GM12878 (cell line): ENCODE data around the gene USP47. TPM values are rescaled to one million over a fixed set of nuclear protein-coding genes. Genes with fewer than 3 reads are reported as not detected.

Experiments
- ATAC-seq: fragments of 200-7000 bp; cut with Tn5 transposase; 3 replicates; pipeline ENCODE4 v1.9.1; 2020; ENCODE audit warnings: mild to moderate bottlenecking, moderate library complexity
- BruUV-seq: library from RNA; stranded (reverse); fragments of 400-500 nt; replicated peaks from 2 replicates; lab custom pipeline; 2021; lab: Mats Ljungman, UMichigan
- CTCF ChIA-PET: fragments of 300-600 bp; sonication (Branson Sonifier 250); formaldehyde crosslinking; extraction: SDS; loops from one replicate; lab custom pipeline; 2021; ENCODE audit warnings: inconsistent platforms; lab: Yijun Ruan, JAX
- POLR2A ChIA-PET: fragments of 350-600 bp; formaldehyde crosslinking; extraction: SDS; loops from one replicate; lab custom pipeline; 2021; ENCODE audit warnings: inconsistent platforms; lab: Charles Lee
- RAD21 ChIA-PET: fragments of 300-600 bp; sonication (Branson Sonifier 250); formaldehyde crosslinking; loops from one replicate; lab custom pipeline; 2023; ENCODE audit warnings: antibody characterized with exemption; ENCODE audit not compliant: unreplicated experiment; lab: Charles Lee
- SMC1A ChIA-PET: fragments of 300-600 bp; sonication (Branson Sonifier 250); formaldehyde crosslinking; loops from one replicate; lab custom pipeline; 2023; ENCODE audit not compliant: unreplicated experiment, uncharacterized antibody; lab: Charles Lee
- DNase-seq: peaks from one replicate; pipeline ENCODE4 v3.0.0-alpha.2; 2011; ENCODE audit warnings: low read depth, low spot score
- FAIRE-seq: peaks from 3 replicates; lab custom pipeline; 2011; peaks lifted over from hg19 to GRCh38; lab: Jason Lieb, UNC
- H2AFZ ChIP-seq: 2 replicates; pipeline ENCODE4 v1.6.0; 2011; ENCODE audit warnings: low read depth, low read length, control low read depth; ENCODE audit not compliant: control insufficient read depth
- H3K27ac ChIP-seq: 2 replicates; pipeline ENCODE4 v1.5.1; 2011; ENCODE audit warnings: control low read depth; ENCODE audit not compliant: control insufficient read depth, insufficient read depth
- H3K27me3 ChIP-seq, 2 experiments: replicated peaks in 1 of 2; 2 replicates each; pipeline versions ENCODE4 v1.6.0 to v1.6.1; 2011; ENCODE audit warnings: low read length in 1 of 2; ENCODE audit not compliant: control insufficient read depth in 2 of 2, insufficient read depth in 2 of 2
- H3K36me3 ChIP-seq, 2 experiments: 2 replicates each; pipeline ENCODE4 v1.5.1; 2011; ENCODE audit warnings: low read length in 1 of 2; ENCODE audit not compliant: control insufficient read depth in 2 of 2, insufficient read depth in 2 of 2
- H3K4me1 ChIP-seq: 2 replicates; pipeline ENCODE4 v1.6.1; 2011; ENCODE audit warnings: mild to moderate bottlenecking, low read length, moderate library complexity, mixed read lengths; ENCODE audit not compliant: control insufficient read depth, insufficient read depth
- H3K4me2 ChIP-seq: 2 replicates; pipeline ENCODE4 v1.6.0; 2011; ENCODE audit warnings: control low read depth; ENCODE audit not compliant: control insufficient read depth, insufficient read depth
- H3K4me3 ChIP-seq: fragments of 200-600 bp; sonication (generic); 2 replicates; pipeline ENCODE4 v1.5.1; 2016
- H3K79me2 ChIP-seq: 2 replicates; pipeline ENCODE4 v1.6.0; 2011; ENCODE audit warnings: low read length; ENCODE audit not compliant: control insufficient read depth, insufficient read depth
- H3K9ac ChIP-seq: 2 replicates; pipeline ENCODE4 v1.8.0; 2011; ENCODE audit warnings: low read length, control low read depth, mixed read lengths; ENCODE audit not compliant: control insufficient read depth, insufficient read depth
- H3K9me3 ChIP-seq: replicated peaks from 3 replicates; pipeline ENCODE4 v1.5.1; 2011; ENCODE audit warnings: mild to moderate bottlenecking, low read length; ENCODE audit not compliant: control insufficient read depth, insufficient read depth
- H4K20me1 ChIP-seq: 2 replicates; pipeline ENCODE4 v1.6.0; 2011; ENCODE audit not compliant: control insufficient read depth, insufficient read depth
- ATF7 ChIP-seq: fragments of 450-650 bp; IDR thresholded peaks from 2 replicates; pipeline ENCODE4 v1.6.1; 2016; ENCODE audit warnings: low read depth, mild to moderate bottlenecking
- DPF2 ChIP-seq: fragments of 450-650 bp; IDR thresholded peaks from 2 replicates; pipeline ENCODE4 v1.6.1; 2017; ENCODE audit warnings: mild to moderate bottlenecking
- LARP7 ChIP-seq: fragments of 450-650 bp; IDR thresholded peaks from 2 replicates; pipeline ENCODE4 v1.6.1; 2017; ENCODE audit warnings: mild to moderate bottlenecking
- NR2C2 ChIP-seq: IDR thresholded peaks from 2 replicates; pipeline ENCODE4 v1.6.1; 2011; ENCODE audit warnings: borderline replicate concordance, low read depth; ENCODE audit not compliant: control insufficient read depth, insufficient read length
- RB1 ChIP-seq: fragments of 450-650 bp; formaldehyde crosslinking; IDR thresholded peaks from 2 replicates; pipeline ENCODE4 v1.6.1; 2017; ENCODE audit warnings: mild to moderate bottlenecking, borderline replicate concordance
- RFX5 ChIP-seq: IDR thresholded peaks from 2 replicates; pipeline ENCODE4 v1.6.1; 2011; ENCODE audit warnings: low read depth, low read length, improper control_type of control experiment
- TCF7 ChIP-seq: IDR thresholded peaks from 2 replicates; pipeline ENCODE4 v1.6.1; 2014; ENCODE audit warnings: antibody characterized with exemption, borderline replicate concordance
- WGBS: methylation state at CpG from one replicate; pipeline ENCODE4 v1.1.6; 2016; ENCODE audit warnings: low lambda C conversion rate; ENCODE audit not compliant: insufficient replicate concordance, insufficient coverage; ENCODE audit errors: missing lambda C conversion rate; 5-methylcytosine and 5-hydroxymethylcytosine counted together
- in situ Hi-C: fragments of 300-500 bp; cut with MboI; formaldehyde crosslinking; loops from 9 replicates; pipeline ENCODE4 v1.14.3; 2018; ENCODE audit warnings: mixed read lengths
- intact Hi-C: fragments of 100-400 bp; cut with micrococcal nuclease; formaldehyde crosslinking; loops from one replicate; pipeline ENCODE4 v1.14.2; 2022; ENCODE audit not compliant: unreplicated experiment
- polyA plus RNA-seq, 11 experiments: library from polyadenylated mRNA; depleted of rRNA in 4 of 11; unstranded in 6 of 11; stranded (reverse) in 5 of 11; fragments of >200 nt; fragmentation: Nextera tagmentation in 4 of 11; fragmentation: Illumina TruSeq in 1 of 11; extraction: Ambion mirVana in 4 of 11; extraction: Trizol in 1 of 11; gene quantifications; 1 replicate in 1 of 11; 2 replicates in 10 of 11; pipeline versions ENCODE4 v1.2.1 to v1.2.3, GENCODE V29; 2011 to 2016; ENCODE audit warnings: inconsistent platforms in 2 of 11, missing spikeins in 2 of 11, low read depth in 1 of 11
- total RNA-seq, 4 experiments: library from RNA; depleted of rRNA in 3 of 4; stranded (reverse); fragments of >200 nt in 3 of 4; fragmentation: Illumina TruSeq in 1 of 4; extraction: Trizol in 1 of 4; gene quantifications; 2 replicates each; pipeline versions ENCODE4 v1.2.1 to v1.2.3, GENCODE V29; 2013 to 2021

Gene USP47
- total and polyA plus RNA-seq, 10 of the 15 experiments (the other 5 are each of a cell fraction or from before 2014, with no cell fraction given): 13.9 to 54.0 (median 31.6) TPM

GRCh38 chr11:11817957-11818356 lies 23.8 kb upstream of the USP47 start:
- Histone ChIP-seq H3K36me3 (no peaks in the 10 kb centered on the region), H3K27ac (no peak overlapping the region), H3K27me3 (peaks cover 0 to 2% of the 10 kb centered on the region in 2 experiments; a peak in 2 of 4 replicates), H3K4me2 (no peak overlapping the region), H2AFZ (no peak overlapping the region), H3K79me2 (no peaks in the 10 kb centered on the region), H3K9me3 (no peaks in the 10 kb centered on the region), H4K20me1 (no peaks in the 10 kb centered on the region), H3K4me3 (no peak overlapping the region), H3K9ac (no peak overlapping the region), H3K4me1 (no peaks in the 10 kb centered on the region)
- FAIRE-seq (no peak), ATAC-seq (no peak), DNase-seq (no peak)
- ChIA-PET CTCF (interaction anchor here (0.5 to 3.2 kb wide), 3 partner anchors 11 to 140 kb away, joined by 3 to 8 read pairs (median 3); no protein-coding TSS in a partner anchor), SMC1A (interaction anchor here (0.6 to 1.0 kb wide), 3 partner anchors 9 to 959 kb away, joined by 3 to 4 read pairs (median 3); no protein-coding TSS in a partner anchor), RAD21 (interaction anchor here (0.7 kb wide), 1 partner anchor 104 kb away, joined by 4 read pairs; no protein-coding TSS in a partner anchor), POLR2A (no interaction called here)
- no TSS peak for BruUV-seq
- intact Hi-C loops (no loop called here), in situ Hi-C loops (no loop called here)
- no peak for TF ChIP-seq RFX5
- TF ChIP-seq ATF7: no peak
- no peak for TF ChIP-seq DPF2
- no peak for TF ChIP-seq LARP7
- WGBS: 76% methylated on average over 5 of the region's 5 CpGs

GRCh38 chr11:11818529-11819121 lies 23.1 kb upstream of the USP47 start:
- no peaks in the 10 kb centered on the region for H3K4me1 ChIP-seq
- no peak overlapping the region for H3K4me2 ChIP-seq
- no peaks in the 10 kb centered on the region for H3K36me3 ChIP-seq
- CTCF ChIA-PET: interaction anchor here (1.1 to 3.2 kb wide), 2 partner anchors 12 to 31 kb away, joined by 3 to 8 read pairs; no protein-coding TSS in a partner anchor
- no peaks in the 10 kb centered on the region for H4K20me1 ChIP-seq
- in situ Hi-C loops: no loop called here
- no peak for TF ChIP-seq TCF7
- no peak for TF ChIP-seq RB1
- no peak for TF ChIP-seq NR2C2
- TF ChIP-seq, all 136 proteins: peak for 0
- ATAC-seq (no peak), DNase-seq (no peak), FAIRE-seq (no peak)
- intact Hi-C loops: no loop called here
- Histone ChIP-seq H3K27me3 (peaks cover 0 to 2% of the 10 kb centered on the region in 2 experiments; a peak in 2 of 4 replicates), H3K4me3 (no peak overlapping the region), H3K9ac (no peak overlapping the region), H2AFZ (no peak overlapping the region), H3K79me2 (no peaks in the 10 kb centered on the region), H3K27ac (no peak overlapping the region), H3K9me3 (no peaks in the 10 kb centered on the region)
- ChIA-PET RAD21 (interaction anchor here (0.6 to 0.7 kb wide), 2 partner anchors 103 to 778 kb away, joined by 3 to 4 read pairs; no protein-coding TSS in a partner anchor), SMC1A (interaction anchor here (0.6 to 2.0 kb wide), 4 partner anchors 23 to 959 kb away, joined by 3 to 5 read pairs (median 4); partner anchors contain the start of gene USP47), POLR2A (interaction anchor here (0.6 kb wide), 1 partner anchor 1565 kb away, joined by 4 read pairs; no protein-coding TSS in a partner anchor)
- BruUV-seq: no TSS peak
- 19% methylated on average over 2 of the region's 2 CpGs for WGBS
